Measurements from ENCODE around the gene QRICH2.

DNA sequence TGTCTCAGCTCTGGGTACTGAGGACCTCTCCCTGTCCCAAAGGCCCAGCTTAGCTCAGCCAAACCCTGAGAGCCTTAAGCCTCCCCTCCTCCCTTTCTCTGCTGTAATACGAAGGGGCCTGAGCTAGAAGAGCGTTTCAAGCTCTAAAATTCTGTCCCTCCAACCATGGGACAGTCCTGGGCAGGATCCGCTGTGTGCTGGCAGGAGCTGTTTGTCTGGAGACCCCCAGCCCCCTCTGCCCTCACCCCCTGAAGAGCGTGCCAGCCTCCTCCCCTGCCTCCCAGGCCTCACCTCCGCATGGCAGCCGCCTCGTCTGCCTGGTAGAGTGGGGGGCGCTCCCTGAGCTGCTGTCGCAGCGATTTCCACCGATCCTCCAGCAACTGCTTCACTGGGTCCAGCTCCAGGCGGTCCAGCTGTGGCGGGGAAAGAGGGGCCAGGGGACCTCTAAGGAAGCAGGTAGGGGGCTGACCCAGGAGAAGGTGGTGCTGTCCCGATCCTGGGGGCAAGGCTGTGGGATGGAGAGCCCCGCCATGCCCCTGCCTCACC, 28.3 kb downstream of the QRICH2 start:
- TF ChIP-seq CTCF (IDR thresholded peaks at IDR 0.05) (no peak), POLR2A (IDR thresholded peaks at IDR 0.05) (no peak), EP300 (IDR thresholded peaks at IDR 0.05) (no peak), POLR2AphosphoS5 (IDR thresholded peaks at IDR 0.05) (no peak)
